ENCODE data around the gene RPRD2.

DNA sequence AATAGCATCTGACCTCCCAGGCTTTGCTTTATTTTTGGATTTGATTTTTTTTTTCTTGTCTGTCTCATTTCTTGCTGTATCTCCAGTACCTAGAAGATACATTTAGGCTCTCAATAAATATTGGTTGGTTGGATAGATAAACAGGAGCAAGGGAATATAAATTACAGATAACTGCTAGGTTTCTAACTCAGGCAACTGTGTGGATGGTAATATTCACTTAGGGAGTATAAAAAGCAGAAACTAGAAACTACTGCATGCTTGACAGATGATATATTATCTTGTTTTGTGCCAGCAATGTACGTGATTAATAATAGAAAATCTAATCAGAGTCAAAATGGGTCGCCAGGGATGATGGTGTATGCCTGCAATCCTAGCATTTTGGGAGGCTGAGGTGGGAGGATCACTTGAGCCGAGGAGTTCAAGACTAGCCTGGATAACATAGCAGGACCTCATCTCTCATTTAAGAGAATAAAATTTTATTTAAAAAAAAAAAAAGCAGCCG, 92.2 kb downstream of the RPRD2 start:
- TF ChIP-seq, protein P1, sequence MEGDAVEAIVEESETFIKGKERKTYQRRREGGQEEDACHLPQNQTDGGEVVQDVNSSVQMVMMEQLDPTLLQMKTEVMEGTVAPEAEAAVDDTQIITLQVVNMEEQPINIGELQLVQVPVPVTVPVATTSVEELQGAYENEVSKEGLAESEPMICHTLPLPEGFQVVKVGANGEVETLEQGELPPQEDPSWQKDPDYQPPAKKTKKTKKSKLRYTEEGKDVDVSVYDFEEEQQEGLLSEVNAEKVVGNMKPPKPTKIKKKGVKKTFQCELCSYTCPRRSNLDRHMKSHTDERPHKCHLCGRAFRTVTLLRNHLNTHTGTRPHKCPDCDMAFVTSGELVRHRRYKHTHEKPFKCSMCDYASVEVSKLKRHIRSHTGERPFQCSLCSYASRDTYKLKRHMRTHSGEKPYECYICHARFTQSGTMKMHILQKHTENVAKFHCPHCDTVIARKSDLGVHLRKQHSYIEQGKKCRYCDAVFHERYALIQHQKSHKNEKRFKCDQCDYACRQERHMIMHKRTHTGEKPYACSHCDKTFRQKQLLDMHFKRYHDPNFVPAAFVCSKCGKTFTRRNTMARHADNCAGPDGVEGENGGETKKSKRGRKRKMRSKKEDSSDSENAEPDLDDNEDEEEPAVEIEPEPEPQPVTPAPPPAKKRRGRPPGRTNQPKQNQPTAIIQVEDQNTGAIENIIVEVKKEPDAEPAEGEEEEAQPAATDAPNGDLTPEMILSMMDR (IDR thresholded peaks at IDR 0.05) = no peak
- no peak for TF ChIP-seq POLR2A (IDR thresholded peaks at IDR 0.05)
